Activated CD4-positive, CD25-positive, alpha-beta regulatory T cell treated with anti-CD3 and anti-CD28 coated beads, Interleukin-2, amount 50 U/mL, for 72 hours (primary cell): ENCODE results near the gene CFAP100.

ENCODE experiments used
- DNase-seq: peaks from one replicate; pipeline ENCODE4 v3.0.0; 2021

The CFAP100 gene

GRCh38 chr3:126357295-126358037 is 37.2 kb upstream of the CFAP100 start, which contains the start of gene KLF15:
Gene KLF15, minus strand, starts transcription at chr3:126357408. Its CDS starts 4,486 bp downstream, at chr3:126352922.
- peak; percentile 71 for DNase-seq

- no peak for DNase-seq
These were observed 36.5 kb upstream of the CFAP100 start for GRCh38 chr3:126358038-126358815.

- DNase-seq = no peak
These were observed 35.9 kb upstream of the CFAP100 start for GRCh38 chr3:126358816-126359181.

- DNase-seq = no peak
These were observed 34.5 kb upstream of the CFAP100 start for GRCh38 chr3:126360046-126360713.

- DNase-seq = no peak
These were observed 34.0 kb upstream of the CFAP100 start for GRCh38 chr3:126360714-126361060.

GRCh38 chr3:126361211-126361610 is 33.5 kb upstream of the CFAP100 start:
- DNase-seq = no peak

GRCh38 chr3:126364130-126364695 is 30.5 kb upstream of the CFAP100 start:
- DNase-seq = no peak

- DNase-seq = no peak
These were observed 29.9 kb upstream of the CFAP100 start for GRCh38 chr3:126364731-126365301.

- no peak for DNase-seq
These were observed 29.1 kb upstream of the CFAP100 start for GRCh38 chr3:126365351-126366277.

- DNase-seq = no peak
These were observed 27.3 kb upstream of the CFAP100 start for GRCh38 chr3:126367316-126367805.

- no peak for DNase-seq
These were observed 25.2 kb upstream of the CFAP100 start for GRCh38 chr3:126369490-126369889.

- no peak for DNase-seq
These were observed 24.7 kb upstream of the CFAP100 start for GRCh38 chr3:126370055-126370454.

- no peak for DNase-seq
These were observed 24.1 kb upstream of the CFAP100 start for GRCh38 chr3:126370606-126371005.

GRCh38 chr3:126371096-126371705 is 23.5 kb upstream of the CFAP100 start:
- no peak for DNase-seq

- no peak for DNase-seq
These were observed 22.1 kb upstream of the CFAP100 start for GRCh38 chr3:126372413-126373145.

GRCh38 chr3:126373146-126373613 is 21.5 kb upstream of the CFAP100 start:
- DNase-seq = no peak

GRCh38 chr3:126373682-126374601 is 20.8 kb upstream of the CFAP100 start:
- DNase-seq = no peak

GRCh38 chr3:126375835-126376331 is 18.8 kb upstream of the CFAP100 start:
- DNase-seq = peak; percentile 18

- peak; percentile 13 for DNase-seq
These were observed 18.3 kb upstream of the CFAP100 start for GRCh38 chr3:126376444-126376843.
